K562 (cell line): ENCODE results near the gene SLC33A1. TPM values are rescaled to one million over a fixed set of nuclear protein-coding genes. Genes with fewer than 3 reads are reported as not detected.

Source experiments
- CC2D1A ChIP-seq: fragments of 450-650 bp; IDR thresholded peaks from 2 replicates; pipeline ENCODE4 v1.6.1; 2017; ENCODE audit warnings: mild to moderate bottlenecking
- E2F3 ChIP-seq: fragments of 250-450 bp; sonication (Bioruptor Pico); IDR thresholded peaks from 2 replicates; pipeline ENCODE4 v1.4.0; 2020; ENCODE audit warnings: mild to moderate bottlenecking
- HNRNPH1 ChIP-seq: fragments of 200-400 bp; formaldehyde crosslinking; optimal IDR thresholded peaks from 2 replicates; pipeline ENCODE3; 2017; ENCODE audit warnings: low read depth, mild to moderate bottlenecking, low read length, moderate library complexity
- KAT8 ChIP-seq: fragments of 450-650 bp; IDR thresholded peaks from 2 replicates; pipeline ENCODE4 v1.6.1; 2016; ENCODE audit warnings: low read depth, mild to moderate bottlenecking
- KLF6 ChIP-seq: fragments of 250-450 bp; sonication (Bioruptor Pico); IDR thresholded peaks from 2 replicates; pipeline ENCODE4 v1.4.0; 2020; ENCODE audit warnings: mild to moderate bottlenecking, moderate library complexity, borderline replicate concordance
- RBM14 ChIP-seq: fragments of 200-400 bp; formaldehyde crosslinking; IDR thresholded peaks from 2 replicates; pipeline ENCODE4 v1.6.1; 2018; ENCODE audit warnings: low read depth, mild to moderate bottlenecking, low read length, moderate library complexity, borderline replicate concordance; ENCODE audit not compliant: insufficient read depth
- SMAD3 ChIP-seq: fragments of 450-650 bp; formaldehyde crosslinking; conservative IDR thresholded peaks from 2 replicates; pipeline ENCODE4 v1.4.0; 2020; ENCODE audit warnings: mild to moderate bottlenecking
- TOE1 ChIP-seq, 2 experiments: fragments of 450-650 bp in 1 of 2; sonication (generic) in 1 of 2; formaldehyde crosslinking in 1 of 2; IDR thresholded peaks; 2 replicates each; pipeline versions ENCODE4 v1.7.1 to v1.8.0; 2016 to 2022; ENCODE audit warnings: borderline replicate concordance in 2 of 2, mild to moderate bottlenecking in 2 of 2, antibody characterized with exemption in 1 of 2, inconsistent platforms in 1 of 2, low read depth in 1 of 2, missing genetic modification reagents in 1 of 2, moderate library complexity in 1 of 2
- XRCC5 ChIP-seq: fragments of 200-400 bp; formaldehyde crosslinking; IDR thresholded peaks from 2 replicates; pipeline ENCODE4 v1.6.1; 2017; ENCODE audit warnings: low read depth, mild to moderate bottlenecking, low read length
- ZNF133 ChIP-seq: fragments of 250-450 bp; sonication (Bioruptor Pico); IDR thresholded peaks from 2 replicates; pipeline ENCODE4 v1.4.0; 2020; ENCODE audit warnings: mild to moderate bottlenecking
- ZNF134 ChIP-seq: fragments of 250-450 bp; sonication (Bioruptor Pico); conservative IDR thresholded peaks from 2 replicates; pipeline ENCODE4 v1.4.0; 2020
- ZNF184 ChIP-seq: sonication (generic); formaldehyde crosslinking; IDR thresholded peaks from 2 replicates; pipeline ENCODE4 v1.5.0; 2020; ENCODE audit warnings: missing genetic modification reagents
- ZNF444 ChIP-seq: fragments of 250-450 bp; sonication (Bioruptor Pico); IDR thresholded peaks from 2 replicates; pipeline ENCODE4 v1.4.0; 2020; ENCODE audit warnings: mild to moderate bottlenecking, moderate library complexity
- ZNF512 ChIP-seq: IDR thresholded peaks from 2 replicates; pipeline ENCODE4 v1.6.1; 2016; ENCODE audit warnings: missing genetic modification characterization, missing compliant biosample characterization
- ZNF57 ChIP-seq: fragments of 450-650 bp; formaldehyde crosslinking; IDR thresholded peaks from 2 replicates; pipeline ENCODE4 v1.4.0; 2020; ENCODE audit warnings: mild to moderate bottlenecking, moderate library complexity
- polyA plus RNA-seq, 8 experiments: library from polyadenylated mRNA; depleted of rRNA in 4 of 8; stranded (reverse) in 5 of 8; unstranded in 3 of 8; fragments of >200 nt; fragmentation: Nextera tagmentation in 2 of 8; fragmentation: Illumina TruSeq in 1 of 8; extraction: Ambion mirVana in 2 of 8; extraction: Trizol in 1 of 8; gene quantifications; 2 replicates each; pipeline versions ENCODE4 v1.2.1 to v1.2.3, GENCODE V29; 2011 to 2014; ENCODE audit warnings: inconsistent platforms in 1 of 8, missing spikeins in 1 of 8
- total RNA-seq, 7 experiments: library from RNA; depleted of rRNA in 6 of 7; stranded (reverse); fragments of >200 nt in 6 of 7; fragmentation: Illumina TruSeq in 2 of 7; extraction: Trizol in 2 of 7; gene quantifications; 2 replicates each; pipeline versions ENCODE4 v1.2.1 to v1.2.3, GENCODE V29; 2011 to 2021; ENCODE audit warnings: low replicate concordance in 1 of 7
- TF ChIP-seq, protein P1 (sequence below): sonication (generic); formaldehyde crosslinking; IDR thresholded peaks from 2 replicates; pipeline ENCODE4 v1.8.0; 2022; ENCODE audit warnings: mild to moderate bottlenecking, missing genetic modification reagents, borderline replicate concordance
- TF ChIP-seq, protein P2 (sequence below): fragments of 250-450 bp; sonication (Bioruptor Pico); IDR thresholded peaks from 2 replicates; pipeline ENCODE4 v1.4.0; 2020

The SLC33A1 gene
- total and polyA plus RNA-seq, 9 of the 15 experiments (the other 6 are each of a cell fraction or from before 2014, with no cell fraction given) = 6.2 to 26.8 (median 19.6) TPM

DNA sequence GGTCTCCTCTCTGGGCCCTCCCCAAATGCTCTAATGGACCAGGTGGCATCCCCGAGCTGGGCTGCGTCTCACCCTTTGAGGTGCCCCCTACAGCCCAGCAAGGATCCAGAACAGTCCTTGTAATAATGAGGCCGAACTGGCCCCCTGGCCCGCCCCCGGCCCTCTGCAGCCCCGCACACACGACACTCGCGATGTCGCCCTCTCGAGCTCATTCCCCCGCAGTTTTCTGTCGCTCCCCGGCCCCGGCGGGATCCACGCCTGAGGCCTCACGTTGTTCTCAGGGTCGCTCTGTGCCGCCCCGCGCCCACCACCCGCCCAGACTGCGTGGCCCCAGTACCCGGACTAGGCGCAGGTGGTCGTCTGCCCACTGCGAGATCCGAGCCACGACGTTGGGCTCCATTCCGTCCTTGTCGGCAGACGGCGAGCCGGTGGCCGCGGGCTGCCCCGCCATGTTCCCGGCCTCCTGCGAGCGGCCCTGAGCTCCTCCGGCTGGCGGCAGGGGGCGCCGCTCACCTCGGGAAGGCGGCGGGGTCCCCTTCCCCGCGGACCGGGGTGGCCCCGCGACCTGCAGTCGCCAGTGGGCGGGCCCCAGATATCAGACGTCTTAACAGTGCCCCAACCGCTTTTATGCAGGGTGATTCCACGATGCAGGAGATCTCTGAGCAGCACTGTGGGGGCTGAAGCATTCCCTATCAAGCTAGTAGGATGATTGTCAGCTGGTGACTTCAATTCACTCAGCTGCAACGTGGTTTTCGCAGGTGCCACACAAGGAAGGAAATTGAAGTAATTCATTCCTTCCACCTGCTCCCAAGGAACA is 48.2 kb downstream of the SLC33A1 start, which contains the start of gene C3orf33 (continued):
- TF ChIP-seq HNRNPH1 = no peak
- TF ChIP-seq, protein P1, sequence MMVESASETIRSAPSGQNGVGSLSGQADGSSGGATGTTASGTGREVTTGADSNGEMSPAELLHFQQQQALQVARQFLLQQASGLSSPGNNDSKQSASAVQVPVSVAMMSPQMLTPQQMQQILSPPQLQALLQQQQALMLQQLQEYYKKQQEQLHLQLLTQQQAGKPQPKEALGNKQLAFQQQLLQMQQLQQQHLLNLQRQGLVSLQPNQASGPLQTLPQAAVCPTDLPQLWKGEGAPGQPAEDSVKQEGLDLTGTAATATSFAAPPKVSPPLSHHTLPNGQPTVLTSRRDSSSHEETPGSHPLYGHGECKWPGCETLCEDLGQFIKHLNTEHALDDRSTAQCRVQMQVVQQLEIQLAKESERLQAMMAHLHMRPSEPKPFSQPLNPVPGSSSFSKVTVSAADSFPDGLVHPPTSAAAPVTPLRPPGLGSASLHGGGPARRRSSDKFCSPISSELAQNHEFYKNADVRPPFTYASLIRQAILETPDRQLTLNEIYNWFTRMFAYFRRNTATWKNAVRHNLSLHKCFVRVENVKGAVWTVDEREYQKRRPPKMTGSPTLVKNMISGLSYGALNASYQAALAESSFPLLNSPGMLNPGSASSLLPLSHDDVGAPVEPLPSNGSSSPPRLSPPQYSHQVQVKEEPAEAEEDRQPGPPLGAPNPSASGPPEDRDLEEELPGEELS (CRISPR knock-in tag) = 0 out of 2 replicates have a peak, but pooled peaks have one; percentile 44
- no peak for TF ChIP-seq KAT8
- no peak for TF ChIP-seq RBM14
- no peak for TF ChIP-seq ZNF184
- TF ChIP-seq SMAD3 (CRISPR knock-in tag) = no peak
- TF ChIP-seq KLF6 (CRISPR knock-in tag) = no peak
- TF ChIP-seq, protein P2, sequence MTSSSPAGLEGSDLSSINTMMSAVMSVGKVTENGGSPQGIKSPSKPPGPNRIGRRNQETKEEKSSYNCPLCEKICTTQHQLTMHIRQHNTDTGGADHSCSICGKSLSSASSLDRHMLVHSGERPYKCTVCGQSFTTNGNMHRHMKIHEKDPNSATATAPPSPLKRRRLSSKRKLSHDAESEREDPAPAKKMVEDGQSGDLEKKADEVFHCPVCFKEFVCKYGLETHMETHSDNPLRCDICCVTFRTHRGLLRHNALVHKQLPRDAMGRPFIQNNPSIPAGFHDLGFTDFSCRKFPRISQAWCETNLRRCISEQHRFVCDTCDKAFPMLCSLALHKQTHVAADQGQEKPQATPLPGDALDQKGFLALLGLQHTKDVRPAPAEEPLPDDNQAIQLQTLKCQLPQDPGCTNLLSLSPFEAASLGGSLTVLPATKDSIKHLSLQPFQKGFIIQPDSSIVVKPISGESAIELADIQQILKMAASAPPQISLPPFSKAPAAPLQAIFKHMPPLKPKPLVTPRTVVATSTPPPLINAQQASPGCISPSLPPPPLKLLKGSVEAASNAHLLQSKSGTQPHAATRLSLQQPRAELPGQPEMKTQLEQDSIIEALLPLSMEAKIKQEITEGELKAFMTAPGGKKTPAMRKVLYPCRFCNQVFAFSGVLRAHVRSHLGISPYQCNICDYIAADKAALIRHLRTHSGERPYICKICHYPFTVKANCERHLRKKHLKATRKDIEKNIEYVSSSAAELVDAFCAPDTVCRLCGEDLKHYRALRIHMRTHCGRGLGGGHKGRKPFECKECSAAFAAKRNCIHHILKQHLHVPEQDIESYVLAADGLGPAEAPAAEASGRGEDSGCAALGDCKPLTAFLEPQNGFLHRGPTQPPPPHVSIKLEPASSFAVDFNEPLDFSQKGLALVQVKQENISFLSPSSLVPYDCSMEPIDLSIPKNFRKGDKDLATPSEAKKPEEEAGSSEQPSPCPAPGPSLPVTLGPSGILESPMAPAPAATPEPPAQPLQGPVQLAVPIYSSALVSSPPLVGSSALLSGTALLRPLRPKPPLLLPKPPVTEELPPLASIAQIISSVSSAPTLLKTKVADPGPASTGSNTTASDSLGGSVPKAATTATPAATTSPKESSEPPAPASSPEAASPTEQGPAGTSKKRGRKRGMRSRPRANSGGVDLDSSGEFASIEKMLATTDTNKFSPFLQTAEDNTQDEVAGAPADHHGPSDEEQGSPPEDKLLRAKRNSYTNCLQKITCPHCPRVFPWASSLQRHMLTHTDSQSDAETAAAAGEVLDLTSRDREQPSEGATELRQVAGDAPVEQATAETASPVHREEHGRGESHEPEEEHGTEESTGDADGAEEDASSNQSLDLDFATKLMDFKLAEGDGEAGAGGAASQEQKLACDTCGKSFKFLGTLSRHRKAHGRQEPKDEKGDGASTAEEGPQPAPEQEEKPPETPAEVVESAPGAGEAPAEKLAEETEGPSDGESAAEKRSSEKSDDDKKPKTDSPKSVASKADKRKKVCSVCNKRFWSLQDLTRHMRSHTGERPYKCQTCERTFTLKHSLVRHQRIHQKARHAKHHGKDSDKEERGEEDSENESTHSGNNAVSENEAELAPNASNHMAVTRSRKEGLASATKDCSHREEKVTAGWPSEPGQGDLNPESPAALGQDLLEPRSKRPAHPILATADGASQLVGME (CRISPR knock-in tag) = no peak; the same call in 1 of the 2 replicates
- no peak for TF ChIP-seq ZNF133 (CRISPR knock-in tag)
- no peak for TF ChIP-seq CC2D1A
- no peak for TF ChIP-seq ZNF444 (CRISPR knock-in tag)
- TF ChIP-seq ZNF57 = no peak
- TF ChIP-seq E2F3 (CRISPR knock-in tag) = no peak
- TF ChIP-seq XRCC5 = 0 out of 2 replicates have a peak, but pooled peaks have one; percentile 63
- TF ChIP-seq TOE1 (IDR thresholded peaks at IDR 0.05; ENCODE audit: borderline replicate concordance) = no peak; the same call in 1 of the 2 replicates
- TF ChIP-seq TOE1 (CRISPR knock-in tag; IDR thresholded peaks at IDR 0.05; ENCODE audit: borderline replicate concordance, low read depth) = no peak
- no peak for TF ChIP-seq ZNF134 (CRISPR knock-in tag)
- no peak for TF ChIP-seq ZNF512 (tag)
